Endothelial cell of umbilical vein (primary cell): Measurements from ENCODE around the gene CD19.

Source experiments
- EZH2 ChIP-seq: IDR thresholded peaks from 2 replicates; pipeline ENCODE4 v1.6.1; 2012; ENCODE audit warnings: borderline replicate concordance, low read depth, mild to moderate bottlenecking, moderate library complexity, low read length, inconsistent platforms; ENCODE audit not compliant: severe bottlenecking
- FOS ChIP-seq: IDR thresholded peaks from 2 replicates; pipeline ENCODE4 v1.6.1; 2011; ENCODE audit warnings: mild to moderate bottlenecking, low read length, moderate library complexity, borderline replicate concordance; ENCODE audit not compliant: insufficient read depth
- GATA2 ChIP-seq: IDR thresholded peaks from 2 replicates; pipeline ENCODE4 v1.7.0; 2011; ENCODE audit warnings: low read depth, mild to moderate bottlenecking, moderate library complexity, mixed read lengths, low read length; ENCODE audit not compliant: insufficient read length, insufficient read depth
- JUN ChIP-seq: IDR thresholded peaks from 2 replicates; pipeline ENCODE4 v1.6.1; 2011; ENCODE audit warnings: borderline replicate concordance, low read depth; ENCODE audit not compliant: insufficient read length, insufficient read depth
- MYC ChIP-seq: IDR thresholded peaks from one replicate; pipeline ENCODE4 v1.6.1; 2011; ENCODE audit warnings: mild to moderate bottlenecking, low read depth, low read length
- POLR2A ChIP-seq: IDR thresholded peaks from 2 replicates; pipeline ENCODE4 v1.6.1; 2012; ENCODE audit warnings: low read depth, mild to moderate bottlenecking, control low read depth, low read length
- POLR2AphosphoS5 ChIP-seq: IDR thresholded peaks from 2 replicates; pipeline ENCODE4 v1.6.1; 2012; ENCODE audit warnings: low read depth, mild to moderate bottlenecking, control low read depth, low read length, moderate library complexity; ENCODE audit not compliant: insufficient read depth
- TF ChIP-seq, protein P1 (sequence below), 2 donors: IDR thresholded peaks; 1 replicate in 1 of 2; 2 replicates in 1 of 2; pipeline ENCODE4 v1.5.1; 2011; ENCODE audit warnings: low read length in 2 of 2, mild to moderate bottlenecking in 2 of 2, moderate library complexity in 2 of 2, control low read depth in 1 of 2, inconsistent platforms in 1 of 2, low read depth in 1 of 2; ENCODE audit not compliant: insufficient read depth in 1 of 2; ENCODE audit errors: extremely low read depth in 1 of 2
- TF ChIP-seq, protein P2 (sequence below): IDR thresholded peaks from 2 replicates; pipeline ENCODE4 v1.6.1; 2011; ENCODE audit not compliant: insufficient read depth, insufficient read length

DNA sequence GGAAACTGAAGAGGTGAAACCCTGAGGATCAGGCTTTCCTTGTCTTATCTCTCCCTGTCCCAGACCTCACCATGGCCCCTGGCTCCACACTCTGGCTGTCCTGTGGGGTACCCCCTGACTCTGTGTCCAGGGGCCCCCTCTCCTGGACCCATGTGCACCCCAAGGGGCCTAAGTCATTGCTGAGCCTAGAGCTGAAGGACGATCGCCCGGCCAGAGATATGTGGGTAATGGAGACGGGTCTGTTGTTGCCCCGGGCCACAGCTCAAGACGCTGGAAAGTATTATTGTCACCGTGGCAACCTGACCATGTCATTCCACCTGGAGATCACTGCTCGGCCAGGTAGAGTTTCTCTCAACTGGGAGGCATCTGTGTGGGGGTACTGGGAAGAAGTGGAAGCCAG is 1.4 kb downstream of the CD19 start:
- TF ChIP-seq, protein P1, sequence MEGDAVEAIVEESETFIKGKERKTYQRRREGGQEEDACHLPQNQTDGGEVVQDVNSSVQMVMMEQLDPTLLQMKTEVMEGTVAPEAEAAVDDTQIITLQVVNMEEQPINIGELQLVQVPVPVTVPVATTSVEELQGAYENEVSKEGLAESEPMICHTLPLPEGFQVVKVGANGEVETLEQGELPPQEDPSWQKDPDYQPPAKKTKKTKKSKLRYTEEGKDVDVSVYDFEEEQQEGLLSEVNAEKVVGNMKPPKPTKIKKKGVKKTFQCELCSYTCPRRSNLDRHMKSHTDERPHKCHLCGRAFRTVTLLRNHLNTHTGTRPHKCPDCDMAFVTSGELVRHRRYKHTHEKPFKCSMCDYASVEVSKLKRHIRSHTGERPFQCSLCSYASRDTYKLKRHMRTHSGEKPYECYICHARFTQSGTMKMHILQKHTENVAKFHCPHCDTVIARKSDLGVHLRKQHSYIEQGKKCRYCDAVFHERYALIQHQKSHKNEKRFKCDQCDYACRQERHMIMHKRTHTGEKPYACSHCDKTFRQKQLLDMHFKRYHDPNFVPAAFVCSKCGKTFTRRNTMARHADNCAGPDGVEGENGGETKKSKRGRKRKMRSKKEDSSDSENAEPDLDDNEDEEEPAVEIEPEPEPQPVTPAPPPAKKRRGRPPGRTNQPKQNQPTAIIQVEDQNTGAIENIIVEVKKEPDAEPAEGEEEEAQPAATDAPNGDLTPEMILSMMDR (IDR thresholded peaks at IDR 0.05; ENCODE audit: extremely low read depth in 1 of 2, insufficient read depth in 1 of 2, low read depth in 1 of 2, low read length in 2 of 2) = no peak
- TF ChIP-seq POLR2A = no peak
- no peak for TF ChIP-seq EZH2
- TF ChIP-seq POLR2AphosphoS5 = no peak
- TF ChIP-seq, protein P2, sequence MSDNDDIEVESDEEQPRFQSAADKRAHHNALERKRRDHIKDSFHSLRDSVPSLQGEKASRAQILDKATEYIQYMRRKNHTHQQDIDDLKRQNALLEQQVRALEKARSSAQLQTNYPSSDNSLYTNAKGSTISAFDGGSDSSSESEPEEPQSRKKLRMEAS = no peak
- TF ChIP-seq JUN = no peak
- no peak for TF ChIP-seq MYC
- TF ChIP-seq FOS = no peak
- TF ChIP-seq GATA2 = no peak
